Eye (tissue), 1 donor: Measurements from ENCODE around the gene IRF5.
A peak's percentile ranks its signal among the peaks of the same experiment; 100 is the strongest.

Source experiments
- DNase-seq: peaks from one replicate; pipeline ENCODE4 v3.0.0-alpha.2; 2015

IRF5 gene

DNA sequence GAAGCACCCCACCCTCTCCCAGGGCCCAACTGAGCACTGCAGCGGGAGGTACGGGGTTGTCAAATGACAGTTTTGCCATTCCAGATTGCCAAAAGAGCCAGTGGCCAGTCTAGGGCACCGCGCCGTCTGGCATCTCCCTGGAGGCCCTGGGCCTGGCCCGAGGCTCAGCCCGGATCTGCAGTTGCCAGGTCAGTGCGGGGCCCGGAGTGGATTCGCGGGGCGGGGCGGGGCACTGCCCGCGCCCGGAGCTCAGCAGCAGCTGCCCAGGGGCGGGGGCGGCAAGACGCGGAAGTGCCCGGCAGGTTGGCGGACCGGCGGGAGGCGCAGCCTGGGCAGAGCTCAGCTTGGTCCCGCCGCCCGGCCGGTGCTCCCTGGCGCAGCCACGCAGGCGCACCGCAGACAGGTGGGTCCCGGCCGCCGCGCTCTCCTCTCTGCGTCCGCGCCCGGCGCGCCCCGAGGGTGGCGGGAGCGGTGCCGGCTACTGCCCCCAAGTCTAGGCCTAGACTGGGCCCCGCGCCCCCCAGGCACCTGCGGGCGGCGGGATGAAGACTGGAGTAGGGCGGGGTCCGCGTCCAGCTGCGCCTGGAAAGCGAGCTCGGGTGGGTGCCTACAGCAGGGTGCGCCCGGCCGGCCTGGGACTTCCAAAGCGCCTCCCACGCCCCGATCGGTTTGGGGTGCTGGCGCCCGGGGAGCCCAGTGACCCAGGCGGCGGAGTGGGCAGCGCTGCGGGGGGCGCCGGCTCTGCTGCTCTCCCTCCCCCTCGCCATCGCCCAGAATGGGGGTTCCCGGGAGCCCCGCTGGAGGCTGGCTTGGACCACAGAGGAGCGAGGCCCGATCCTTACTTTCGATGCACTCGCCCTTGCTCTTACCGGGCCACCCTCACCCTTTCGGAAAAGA is at the start of gene IRF5:
Gene IRF5 (plus strand): TSS at position 281 of the 897 bp plus-strand sequence. CDS start 4,155 bp downstream, outside the sequence.
- peak; percentile 41 for DNase-seq

GRCh38 chr7:128888039-128888755 is 49.5 kb upstream of the IRF5 start:
- DNase-seq, result no peak

DNA sequence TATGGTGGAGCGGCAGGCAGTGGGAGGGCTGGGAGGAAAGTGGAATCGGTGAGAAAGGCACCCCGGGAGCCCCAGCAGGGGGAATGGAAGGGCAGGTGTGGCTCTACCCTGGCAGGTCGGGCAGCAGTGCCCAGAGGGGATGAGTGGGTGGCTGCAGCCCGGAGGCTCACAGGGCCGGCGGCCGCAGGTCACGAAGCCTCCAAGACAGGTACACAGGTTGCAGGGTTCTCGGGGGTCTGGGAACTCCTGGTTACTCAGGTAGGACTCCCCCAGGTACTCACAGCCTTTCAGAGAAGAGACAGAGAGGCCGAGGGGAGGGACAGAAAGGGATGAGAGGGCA is 49.0 kb upstream of the IRF5 start:
- no peak for DNase-seq

- no peak for DNase-seq
Observed at GRCh38 chr7:128889121-128889520, 48.6 kb upstream of the IRF5 start.

DNA sequence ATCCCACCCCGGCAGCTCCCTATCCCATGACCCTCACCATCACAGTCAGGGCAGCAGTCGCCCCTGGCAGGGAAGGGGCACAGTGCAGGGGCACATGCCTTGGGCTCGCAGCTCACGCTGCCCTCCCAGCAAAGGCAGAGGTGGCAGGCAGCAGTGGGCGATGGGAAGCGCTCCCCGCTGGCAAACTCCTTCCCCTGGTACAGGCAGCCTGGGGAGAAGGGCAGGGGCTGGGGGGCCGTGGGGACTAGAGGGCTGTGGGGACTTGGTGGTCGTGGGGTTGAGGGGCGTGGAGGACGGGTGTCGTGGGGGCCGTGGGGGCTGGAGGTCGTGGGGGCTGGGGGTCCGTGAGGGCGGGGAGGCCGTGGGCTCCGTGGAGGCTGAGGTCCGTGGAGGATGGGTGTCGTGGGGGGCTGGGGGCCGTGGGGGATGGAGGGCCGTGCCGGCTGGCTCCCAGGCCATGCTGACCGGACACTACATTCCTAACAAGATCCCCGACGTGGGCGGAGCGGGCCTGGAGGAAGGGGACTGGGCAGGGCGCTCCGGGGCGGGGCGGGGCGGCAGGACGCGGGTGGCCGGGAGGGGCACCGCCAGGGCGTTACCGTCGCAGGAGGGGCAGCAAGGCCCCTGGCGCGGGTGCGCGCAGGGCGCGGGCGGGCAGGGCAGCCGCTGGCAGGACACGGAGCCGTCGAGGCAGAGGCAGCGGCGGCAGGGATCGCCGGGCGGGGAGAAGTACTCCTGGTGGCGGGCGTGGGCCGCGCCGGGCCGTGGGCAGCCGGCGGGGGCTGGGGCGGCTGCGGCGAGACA is 47.2 kb upstream of the IRF5 start:
- DNase-seq, result no peak

DNA sequence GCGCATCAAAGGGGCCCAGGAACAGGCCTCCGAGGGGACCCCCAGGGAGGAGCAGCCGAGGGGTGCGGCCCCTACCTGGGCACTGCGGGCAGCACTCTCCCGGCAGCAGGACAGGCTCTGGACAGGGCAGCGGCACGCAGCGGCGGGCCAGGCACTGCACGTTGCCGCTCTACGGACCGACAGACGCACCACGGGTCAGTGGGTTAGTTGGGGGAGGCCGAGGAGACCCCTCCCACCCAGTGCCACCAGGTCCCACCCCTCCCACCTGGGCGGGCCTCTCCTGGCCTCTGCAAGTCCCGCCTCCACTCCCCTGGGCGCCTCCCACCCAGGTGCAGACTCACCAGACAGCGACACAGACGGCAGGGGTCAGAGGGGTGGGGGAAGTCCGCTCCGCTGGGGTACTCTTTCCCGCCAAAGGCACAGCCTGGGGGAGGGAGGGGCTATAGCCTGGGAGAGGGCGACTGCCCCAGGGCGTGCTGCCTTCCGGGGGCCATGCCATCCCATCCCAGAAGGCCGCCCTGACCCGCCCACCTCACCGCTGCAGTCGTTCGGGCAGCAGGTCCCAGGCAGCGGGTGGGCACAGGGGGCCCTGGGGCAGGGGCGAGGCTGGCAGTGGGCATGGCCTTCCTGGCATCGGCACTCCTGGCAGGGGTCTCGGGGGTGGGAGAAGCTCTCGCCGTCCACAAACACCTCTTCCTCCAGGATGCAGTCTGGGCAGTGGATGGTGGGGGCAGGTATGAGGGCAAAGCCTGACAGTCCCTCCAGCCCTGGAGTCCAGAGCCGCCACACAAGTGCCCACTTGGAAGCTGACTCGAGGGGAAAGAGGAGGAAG is 46.4 kb upstream of the IRF5 start:
- no peak for DNase-seq

DNA sequence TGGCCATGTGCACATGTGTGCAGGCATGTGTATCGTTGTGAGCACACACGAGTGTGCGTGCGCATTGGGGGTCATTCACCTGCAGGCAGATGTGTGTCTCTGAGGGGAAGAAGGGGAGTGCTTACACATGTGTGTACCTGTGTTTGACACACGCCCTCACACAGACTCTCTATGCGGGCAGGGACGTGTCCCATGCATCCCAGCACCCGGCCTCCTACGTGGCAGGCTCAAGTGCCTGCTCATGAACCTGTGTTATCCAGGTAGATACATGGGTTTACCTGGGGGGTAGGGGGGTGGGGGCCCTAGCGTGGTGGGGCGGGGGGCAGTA is 45.8 kb upstream of the IRF5 start:
- no peak for DNase-seq

DNA sequence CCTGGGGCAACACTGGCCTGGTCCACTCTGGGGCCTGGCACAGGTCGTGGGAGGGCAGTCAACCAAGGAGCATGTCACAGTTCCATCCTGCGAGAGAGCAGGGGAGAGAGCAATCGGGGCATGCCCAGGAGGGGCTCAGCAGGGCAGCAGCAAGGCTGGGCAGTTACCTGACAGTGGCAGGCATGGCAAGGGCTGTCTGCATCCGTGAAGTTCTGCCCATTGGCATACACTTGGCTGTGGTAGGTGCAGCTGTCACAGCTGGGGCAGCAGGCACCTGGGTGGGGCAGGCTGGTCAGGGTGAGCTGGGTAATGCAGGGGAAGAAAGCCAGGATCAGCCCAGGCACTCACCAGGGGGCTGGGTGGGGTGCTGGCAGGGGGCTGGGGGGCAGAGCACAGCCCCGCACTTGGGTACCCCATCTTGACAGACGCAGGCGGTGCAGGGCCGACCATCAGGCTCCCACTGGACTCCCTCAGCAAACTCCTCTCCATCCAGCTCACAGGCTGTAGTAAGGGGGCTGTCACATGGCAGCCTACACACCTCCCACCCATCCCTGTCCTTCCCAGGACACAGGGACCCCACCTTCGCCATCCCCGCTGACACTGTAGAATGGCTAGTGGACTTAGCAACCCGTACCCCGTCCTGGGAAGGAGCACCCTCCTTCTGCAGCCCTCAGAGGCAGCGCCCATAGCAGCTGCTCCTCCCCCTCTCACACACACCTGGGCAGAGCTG is 45.0 kb upstream of the IRF5 start:
- DNase-seq, result no peak

DNA sequence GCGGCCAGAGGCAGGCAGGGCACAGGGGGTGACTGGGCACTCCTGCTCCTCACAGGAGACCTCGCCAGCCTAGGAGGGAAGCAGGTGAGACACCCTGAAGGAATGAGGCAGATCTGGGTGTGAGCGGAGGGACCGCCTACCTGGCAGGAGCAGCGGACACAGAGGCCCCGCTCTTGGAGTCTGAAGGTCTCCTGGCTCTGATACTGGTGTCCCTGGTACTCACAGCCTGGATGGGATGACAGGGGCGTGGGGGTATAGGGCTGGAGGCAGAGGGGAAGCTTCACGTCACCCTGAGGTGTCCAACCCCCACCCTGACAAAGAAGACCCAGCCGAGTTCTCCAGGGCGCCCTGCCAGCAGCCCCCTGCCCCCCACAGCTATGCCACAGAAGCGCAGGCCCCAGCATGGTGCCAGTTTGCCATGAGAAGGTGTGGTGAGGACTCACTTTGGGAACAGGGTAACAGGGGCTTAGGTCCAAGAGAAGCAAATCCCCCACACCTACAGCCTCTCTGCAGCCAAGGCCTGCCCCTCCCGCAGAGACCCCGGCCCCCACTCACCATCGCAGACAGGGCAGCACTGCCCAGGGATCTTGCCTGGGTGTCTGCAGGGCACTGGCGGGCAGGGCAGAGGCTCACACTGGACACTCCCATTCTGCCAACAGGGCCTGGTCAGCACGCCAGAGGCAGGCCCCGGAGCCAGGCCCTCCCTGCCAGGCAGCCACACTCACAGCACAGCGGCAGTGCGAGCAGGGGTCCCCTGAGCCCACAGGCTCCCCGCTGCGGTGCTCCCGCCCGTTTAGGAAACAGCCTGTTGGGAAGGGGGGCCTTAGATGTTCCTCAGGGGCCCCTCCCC is 44.3 kb upstream of the IRF5 start:
- DNase-seq, result no peak

- no peak for DNase-seq
Observed at GRCh38 chr7:128894101-128894440, 43.7 kb upstream of the IRF5 start.

DNA sequence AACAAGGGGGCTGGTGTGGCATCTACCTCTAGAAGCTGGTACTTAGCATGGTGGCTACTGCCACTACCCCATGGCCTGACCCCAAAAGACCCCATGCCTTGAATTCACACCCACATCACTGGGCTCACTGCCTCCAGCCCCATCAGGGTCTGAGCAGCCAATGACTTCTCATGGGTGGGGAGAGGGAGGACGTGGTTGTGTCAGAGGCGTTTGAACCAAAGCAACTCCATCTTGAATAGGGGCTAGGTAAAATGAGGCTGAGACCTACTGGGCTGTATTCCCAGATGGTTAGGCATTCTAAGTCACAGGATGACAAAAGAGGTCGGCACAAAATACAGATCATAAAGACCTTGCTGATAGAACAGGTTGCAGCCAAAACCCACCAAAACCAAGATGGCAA is 42.4 kb upstream of the IRF5 start:
- DNase-seq, result no peak

GRCh38 chr7:128899392-128899791 is 38.3 kb upstream of the IRF5 start:
- DNase-seq, result no peak

GRCh38 chr7:128900237-128900636 is 37.5 kb upstream of the IRF5 start:
- no peak for DNase-seq

DNA sequence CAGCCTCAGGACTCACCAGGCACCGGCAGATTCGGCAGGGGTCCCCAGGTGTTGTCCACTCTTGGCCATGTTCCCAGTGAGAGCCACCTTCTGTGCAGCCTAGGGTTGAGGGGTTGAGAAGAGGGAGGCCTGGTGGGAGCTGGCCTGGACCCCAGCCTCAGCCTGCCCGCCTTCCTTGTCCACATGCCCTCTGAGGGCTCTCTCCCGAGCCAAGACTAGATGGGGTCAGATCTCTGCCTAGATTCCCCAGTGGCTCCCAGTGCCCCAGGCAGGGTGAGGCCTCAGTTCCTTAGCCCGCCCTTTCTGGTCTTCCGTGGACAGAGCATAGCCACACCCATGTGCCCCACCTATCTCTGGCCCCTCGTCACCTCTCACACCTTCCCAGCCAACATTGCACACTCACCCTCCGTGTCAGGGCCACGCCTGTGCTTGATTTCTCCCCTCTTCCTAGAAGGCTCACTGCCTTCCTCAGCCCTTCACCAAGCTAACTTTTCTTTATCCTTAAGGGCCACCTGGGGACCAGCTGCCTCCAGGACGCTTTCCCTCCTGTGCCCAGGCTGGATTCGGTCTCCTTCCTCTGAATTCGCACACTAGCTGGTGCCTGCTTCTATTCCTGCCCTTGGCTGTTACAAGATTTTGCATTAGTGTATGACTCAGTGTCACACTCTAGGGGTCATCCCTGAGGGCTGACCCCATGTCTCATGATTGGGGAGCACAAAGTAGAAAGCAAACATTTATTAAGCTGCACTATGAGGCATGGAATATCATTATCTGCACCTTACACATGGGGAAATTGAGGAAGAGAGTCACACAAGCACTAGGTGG is 34.8 kb upstream of the IRF5 start:
- no peak for DNase-seq

- no peak for DNase-seq
Observed at GRCh38 chr7:128903621-128904361, 33.9 kb upstream of the IRF5 start.

DNA sequence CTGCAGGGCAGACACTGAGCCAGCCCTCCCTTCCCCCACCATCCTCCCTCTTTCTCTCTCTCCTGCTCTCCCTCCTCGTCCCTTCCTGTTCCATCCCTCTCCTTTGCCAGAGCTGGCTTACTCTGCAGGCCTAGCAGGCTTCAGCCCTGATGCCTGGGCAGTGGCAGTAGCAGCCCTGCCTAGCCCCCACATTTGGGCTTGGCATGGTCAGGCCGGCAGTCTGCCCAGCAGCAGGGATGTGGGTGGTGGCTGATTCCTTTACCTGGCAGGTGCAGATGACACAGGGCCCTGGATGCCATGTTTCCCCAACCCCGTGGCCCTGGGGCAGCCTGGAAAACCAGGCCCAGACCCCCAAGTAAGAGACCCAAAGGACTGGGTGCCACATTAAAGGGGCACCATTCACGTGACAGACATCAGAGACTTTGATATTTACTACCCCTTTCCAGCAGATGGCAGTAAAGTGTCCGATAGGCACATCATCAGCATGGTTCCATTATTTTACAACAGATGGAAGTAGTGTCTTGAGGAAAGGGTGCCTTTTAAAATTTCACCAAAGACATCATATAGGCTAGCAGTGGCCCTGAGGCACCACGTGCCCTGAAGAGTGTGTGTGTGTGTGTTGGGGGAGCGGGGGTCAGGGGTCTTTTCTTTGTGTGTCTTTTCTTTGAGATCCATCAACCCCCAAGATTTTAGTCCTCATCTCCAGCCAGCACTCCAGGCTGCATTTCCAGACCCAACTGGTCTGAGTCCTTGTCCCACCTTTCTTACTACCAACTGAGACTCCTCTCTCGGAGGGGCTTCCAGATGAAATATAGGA is 33.1 kb upstream of the IRF5 start:
- DNase-seq, result peak; percentile 64

- DNase-seq, result no peak
Observed at GRCh38 chr7:128906001-128906765, 31.5 kb upstream of the IRF5 start.
